ENCODE results near the gene LRMDA. TPM values are rescaled to one million over a fixed set of nuclear protein-coding genes. Genes with fewer than 3 reads are reported as not detected.

The LRMDA gene
- total RNA-seq, 4 donors from 2014 or later: 0.76 to 6.4 (median 1.3) TPM

GRCh38 chr10:76442113-76442512 is 1010.7 kb downstream of the LRMDA start:
- intact Hi-C loops (cut with DNase I; ENCODE audit: low total_unique reads): no loop called here
- no peak overlapping the region for H3K4me3 ChIP-seq (ENCODE audit: low read depth, poor library complexity, severe bottlenecking)
- 87 to 92% methylated on average over 5 of the region's 5 CpGs for WGBS, 2 donors
- TF ChIP-seq POLR2A (IDR thresholded peaks at IDR 0.05) (no peak), CTCF (IDR thresholded peaks at IDR 0.05) (no peak)
- no peak for DNase-seq (ENCODE audit: low spot score in 2 of 2)

DNA sequence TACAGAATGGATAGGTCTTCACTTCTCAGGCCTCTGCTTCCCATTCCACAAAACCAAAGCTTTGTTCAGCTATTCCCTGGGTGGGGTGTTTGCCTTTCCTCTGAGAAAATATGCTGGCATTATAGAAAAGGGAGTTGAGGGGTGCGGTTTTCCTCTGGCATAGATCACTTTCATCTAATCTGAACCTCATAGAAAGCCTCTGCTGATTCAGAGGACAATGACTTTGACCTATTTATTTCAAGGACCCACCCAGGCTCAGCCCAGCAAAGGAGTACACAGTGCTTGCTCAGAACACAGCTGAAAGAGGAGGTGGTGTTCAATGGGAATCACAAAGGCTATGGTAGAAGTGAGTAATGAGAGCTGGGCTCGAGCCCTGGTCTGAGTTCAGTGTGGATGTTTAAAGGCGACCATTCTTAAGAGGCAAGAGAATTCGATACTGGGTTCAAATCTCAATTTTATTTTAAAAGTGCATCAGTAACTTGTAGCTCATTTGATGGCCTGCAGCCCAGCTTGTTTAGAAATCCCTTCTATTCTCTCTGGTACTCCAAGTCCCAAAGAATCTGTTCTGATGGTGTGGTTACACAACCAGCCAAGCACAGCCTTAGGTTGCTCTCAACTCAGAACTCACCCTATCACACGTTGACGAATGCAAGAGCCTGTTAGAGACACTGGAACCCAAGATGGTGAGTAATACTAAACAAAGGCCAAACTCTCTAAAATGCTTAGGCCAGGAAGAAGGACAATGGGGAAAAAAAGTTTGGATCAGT is 1012.8 kb downstream of the LRMDA start:
- no peak overlapping the region for H3K4me3 ChIP-seq (ENCODE audit: low read depth, poor library complexity, severe bottlenecking)
- intact Hi-C loops (cut with DNase I; ENCODE audit: low total_unique reads): no loop called here
- TF ChIP-seq POLR2A (IDR thresholded peaks at IDR 0.05) (no peak), CTCF (IDR thresholded peaks at IDR 0.05) (no peak)
- DNase-seq (ENCODE audit: low spot score in 2 of 2): peak; percentile 57 to 86
- WGBS, 2 donors: 59 to 65% methylated on average over 6 of the region's 6 CpGs

DNA sequence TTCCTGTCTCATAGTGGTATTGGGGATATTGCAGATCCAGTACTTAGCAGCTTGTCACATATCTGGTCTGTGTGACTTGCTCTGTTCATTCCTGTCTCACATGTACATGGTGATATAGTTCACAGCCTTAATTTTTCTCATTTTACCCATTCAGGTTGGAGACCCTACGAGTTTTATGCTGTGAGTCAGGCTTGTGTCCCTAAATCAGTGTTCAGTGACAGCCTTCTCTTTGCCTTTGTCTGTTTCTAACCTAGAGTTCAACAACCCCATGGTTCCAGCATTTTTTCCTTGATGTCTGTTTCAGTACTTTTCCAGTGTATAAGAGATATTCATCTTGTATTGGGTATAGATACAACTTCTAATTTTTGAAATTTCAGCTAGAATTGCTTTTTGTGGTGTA is 1016.2 kb downstream of the LRMDA start:
- no peak overlapping the region for H3K4me3 ChIP-seq (ENCODE audit: low read depth, poor library complexity, severe bottlenecking)
- WGBS, 2 donors: 80 to 84% methylated on average over 1 of the region's 1 CpG
- no peak for DNase-seq (ENCODE audit: low spot score in 2 of 2)
- TF ChIP-seq POLR2A (IDR thresholded peaks at IDR 0.05) (no peak), CTCF (IDR thresholded peaks at IDR 0.05) (no peak)
- intact Hi-C loops (cut with DNase I; ENCODE audit: low total_unique reads): no loop called here

- no peak for TF ChIP-seq POLR2A (IDR thresholded peaks at IDR 0.05)
- TF ChIP-seq CTCF (IDR thresholded peaks at IDR 0.05): no peak
- no peak overlapping the region for H3K4me3 ChIP-seq (ENCODE audit: low read depth, poor library complexity, severe bottlenecking)
- intact Hi-C loops (cut with DNase I; ENCODE audit: low total_unique reads): no loop called here
- no peak for DNase-seq (ENCODE audit: low spot score in 2 of 2)
- 94 to 95% methylated on average over 2 of the region's 2 CpGs for WGBS, 2 donors
These were observed 1020.5 kb downstream of the LRMDA start for GRCh38 chr10:76451911-76452310.

DNA sequence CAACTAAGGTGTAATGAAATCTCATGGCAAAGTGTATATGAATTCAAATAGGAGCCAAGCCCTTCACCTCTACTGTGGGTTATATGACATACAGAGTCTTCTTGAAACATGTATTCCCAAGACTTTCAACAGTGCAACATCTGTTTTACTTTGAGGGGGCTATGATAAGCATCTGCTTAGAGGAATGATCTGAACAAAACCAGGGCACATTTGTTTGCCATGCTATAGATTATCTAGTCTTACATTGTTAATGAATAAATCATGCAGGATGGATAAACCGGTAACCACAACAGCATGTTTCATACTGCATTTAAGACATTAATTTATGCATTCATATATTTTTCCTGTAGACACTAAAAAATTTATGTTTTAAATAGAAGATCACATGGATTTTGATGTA is 1021.9 kb downstream of the LRMDA start:
- no peak for TF ChIP-seq CTCF (IDR thresholded peaks at IDR 0.05)
- TF ChIP-seq POLR2A (IDR thresholded peaks at IDR 0.05): no peak
- WGBS, 2 donors: 49 to 63% methylated on average over 1 of the region's 1 CpG
- intact Hi-C loops (cut with DNase I; ENCODE audit: low total_unique reads): no loop called here
- no peak for DNase-seq (ENCODE audit: low spot score in 2 of 2)
- no peak overlapping the region for H3K4me3 ChIP-seq (ENCODE audit: low read depth, poor library complexity, severe bottlenecking)

DNA sequence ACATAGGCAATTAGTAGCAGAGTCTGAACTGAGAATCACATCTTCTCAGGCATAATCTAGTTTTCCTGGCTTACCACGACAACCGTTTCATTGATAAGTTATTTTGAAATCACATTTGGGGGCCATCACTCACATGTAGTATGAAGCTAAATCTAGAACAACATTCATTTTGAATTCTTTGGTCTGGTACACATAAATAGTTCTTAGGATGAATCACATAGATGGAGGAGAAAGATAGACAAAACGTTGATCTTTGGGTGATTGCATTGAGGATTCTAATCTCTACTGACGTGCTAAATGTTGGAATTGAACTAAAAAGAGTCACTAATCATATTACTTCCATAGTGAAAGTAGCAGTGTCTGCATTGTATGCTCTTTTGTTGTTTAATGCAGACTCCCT is 1022.6 kb downstream of the LRMDA start:
- TF ChIP-seq CTCF (IDR thresholded peaks at IDR 0.05): no peak
- no peak for TF ChIP-seq POLR2A (IDR thresholded peaks at IDR 0.05)
- no peak for DNase-seq (ENCODE audit: low spot score in 2 of 2)
- no peak overlapping the region for H3K4me3 ChIP-seq (ENCODE audit: low read depth, poor library complexity, severe bottlenecking)
- 67 to 69% methylated on average over 4 of the region's 4 CpGs for WGBS, 2 donors
- intact Hi-C loops (cut with DNase I; ENCODE audit: low total_unique reads): no loop called here
